HepG2 (cell line): ENCODE measurements around the gene TNFRSF25. TPM values are rescaled to one million over a fixed set of nuclear protein-coding genes. Genes with fewer than 3 reads are reported as not detected.

ENCODE experiments used
- ATAC-seq: fragments of 200-7000 bp; cut with Tn5 transposase; 3 replicates; pipeline ENCODE4 v1.9.1; 2020; ENCODE audit warnings: mild to moderate bottlenecking, moderate library complexity
- BruUV-seq: library from RNA; stranded (reverse); fragments of 400-500 nt; replicated peaks from 2 replicates; lab custom pipeline; 2021; lab: Mats Ljungman, UMichigan
- CTCF ChIA-PET: fragments of 300-600 bp; formaldehyde crosslinking; extraction: SDS; loops from one replicate; lab custom pipeline; 2021; ENCODE audit warnings: low total read pairs, inconsistent platforms, low intra/inter-chr PET ratio; lab: Yijun Ruan, JAX
- POLR2A ChIA-PET: fragments of 350-600 bp; sonication (Branson Sonifier 250); formaldehyde crosslinking; loops from one replicate; lab custom pipeline; 2020; ENCODE audit warnings: antibody characterized with exemption, inconsistent platforms; lab: Yijun Ruan, JAX
- DNase-seq: peaks from one replicate; pipeline ENCODE4 v3.0.0-alpha.2; 2015; ENCODE audit warnings: low spot score
- FAIRE-seq: peaks from 3 replicates; lab custom pipeline; 2011; peaks lifted over from hg19 to GRCh38; lab: Jason Lieb, UNC
- H2AFZ ChIP-seq: one replicate; pipeline ENCODE4 v1.6.1; 2011; ENCODE audit warnings: low read length, inconsistent platforms
- H3K27ac ChIP-seq: fragments of 300-600 bp; 3 replicates; pipeline ENCODE4 v1.8.0; 2011; ENCODE audit warnings: mixed run types, mild to moderate bottlenecking, mixed read lengths, low read length, inconsistent platforms; ENCODE audit not compliant: insufficient read depth; ENCODE audit errors: extremely low read length
- H3K27me3 ChIP-seq, 2 experiments: fragments of 200-600 bp in 1 of 2; 2 replicates in 1 of 2; 3 replicates in 1 of 2; pipeline versions ENCODE4 v1.6.0 to v1.8.0; 2011; ENCODE audit warnings: low read length in 2 of 2, mild to moderate bottlenecking in 2 of 2, moderate library complexity in 2 of 2, inconsistent platforms in 1 of 2; ENCODE audit not compliant: insufficient read depth in 2 of 2, control insufficient read depth in 1 of 2
- H3K36me3 ChIP-seq, 2 experiments: fragments of 200-600 bp in 1 of 2; replicated peaks in 1 of 2; 2 replicates in 1 of 2; 3 replicates in 1 of 2; pipeline versions ENCODE4 v1.5.1 to v1.8.0; 2011; ENCODE audit warnings: low read length in 2 of 2, inconsistent platforms in 1 of 2; ENCODE audit not compliant: insufficient read depth in 2 of 2, control insufficient read depth in 1 of 2
- H3K4me1 ChIP-seq: 2 replicates; pipeline ENCODE4 v1.5.1; 2012; ENCODE audit warnings: low read length, inconsistent platforms; ENCODE audit not compliant: insufficient read depth
- H3K4me2 ChIP-seq: 2 replicates; pipeline ENCODE4 v1.6.0; 2011; ENCODE audit warnings: low read depth, low read length, inconsistent platforms
- H3K4me3 ChIP-seq, 3 experiments: fragments of 200-600 bp in 1 of 3; sonication (generic), shearing (Covaris generic) in 1 of 3; replicated peaks in 1 of 3; 2 replicates each; pipeline ENCODE4 v1.5.1; 2011 to 2016; ENCODE audit warnings: low read length in 3 of 3, inconsistent platforms in 2 of 3, low read depth in 2 of 3, mild to moderate bottlenecking in 2 of 3, control low read depth in 1 of 3, mixed read lengths in 1 of 3; ENCODE audit not compliant: insufficient read depth in 1 of 3
- H3K79me2 ChIP-seq: one replicate; pipeline ENCODE4 v1.6.1; 2011; ENCODE audit warnings: low read length, inconsistent platforms; ENCODE audit not compliant: insufficient read depth
- H3K9ac ChIP-seq: 2 replicates; pipeline ENCODE4 v1.6.0; 2011; ENCODE audit warnings: mild to moderate bottlenecking, low read depth, low read length, inconsistent platforms; ENCODE audit not compliant: insufficient read depth
- H3K9me3 ChIP-seq: 2 replicates; pipeline ENCODE4 v1.5.1; 2012; ENCODE audit warnings: mild to moderate bottlenecking, low read length
- H4K20me1 ChIP-seq: 2 replicates; pipeline ENCODE4 v1.6.0; 2011; ENCODE audit warnings: inconsistent platforms, mild to moderate bottlenecking, low read length, moderate library complexity; ENCODE audit not compliant: insufficient read depth
- BORCS8-MEF2B ChIP-seq: sonication (generic); formaldehyde crosslinking; IDR thresholded peaks from 2 replicates; pipeline ENCODE4 v1.8.0; 2022; ENCODE audit warnings: mild to moderate bottlenecking, missing genetic modification reagents
- KDM2A ChIP-seq: sonication (generic); formaldehyde crosslinking; IDR thresholded peaks from 2 replicates; pipeline ENCODE4 v1.4.0; 2020; ENCODE audit warnings: low read depth, missing genetic modification reagents, borderline replicate concordance
- MATR3 ChIP-seq: sonication (generic); formaldehyde crosslinking; IDR thresholded peaks from 2 replicates; pipeline ENCODE4 v1.4.0; 2020; ENCODE audit warnings: missing genetic modification reagents
- SRY ChIP-seq: sonication (generic); formaldehyde crosslinking; IDR thresholded peaks from 2 replicates; pipeline ENCODE4 v1.8.0; 2022; ENCODE audit warnings: mild to moderate bottlenecking, missing genetic modification reagents
- TCF7L2 ChIP-seq: IDR thresholded peaks from 2 replicates; pipeline ENCODE4 v1.6.1; 2011; ENCODE audit warnings: mild to moderate bottlenecking, low read depth, low read length, moderate library complexity
- ZBTB7B ChIP-seq: sonication (generic); formaldehyde crosslinking; IDR thresholded peaks from 2 replicates; pipeline ENCODE4 v1.4.0; 2020; ENCODE audit warnings: missing genetic modification reagents
- ZFY ChIP-seq: sonication (generic); formaldehyde crosslinking; IDR thresholded peaks from 2 replicates; pipeline ENCODE4 v1.4.0; 2020; ENCODE audit warnings: missing genetic modification reagents
- ZNF234 ChIP-seq: sonication (generic); formaldehyde crosslinking; conservative IDR thresholded peaks from 2 replicates; pipeline ENCODE4 v1.5.1; 2020; ENCODE audit warnings: mild to moderate bottlenecking, missing genetic modification reagents
- ZNF441 ChIP-seq: sonication (generic); formaldehyde crosslinking; IDR thresholded peaks from 2 replicates; pipeline ENCODE4 v1.7.0; 2021; ENCODE audit warnings: missing genetic modification reagents, borderline replicate concordance
- ZNF557 ChIP-seq: sonication (generic); formaldehyde crosslinking; IDR thresholded peaks from 2 replicates; pipeline ENCODE4 v1.4.0; 2020; ENCODE audit warnings: missing genetic modification reagents
- ZNF616 ChIP-seq: sonication (generic); formaldehyde crosslinking; IDR thresholded peaks from 2 replicates; pipeline ENCODE4 v1.5.0; 2020; ENCODE audit warnings: low read depth, mild to moderate bottlenecking, missing genetic modification reagents
- ZNF775 ChIP-seq: sonication (generic); formaldehyde crosslinking; IDR thresholded peaks from 2 replicates; pipeline ENCODE4 v1.4.0; 2020; ENCODE audit warnings: missing genetic modification reagents, mild to moderate bottlenecking, moderate library complexity, borderline replicate concordance
- WGBS: methylation state at CpG from one replicate; pipeline ENCODE4 v1.1.6; 2017; ENCODE audit warnings: low lambda C conversion rate; 5-methylcytosine and 5-hydroxymethylcytosine counted together
- in situ Hi-C: cut with HindIII; loops from 2 replicates; pipeline ENCODE4 v1.10.0; 2017; ENCODE audit warnings: low pct_unique_long_range_greater_than_20kb; ENCODE audit not compliant: extremely low pct_ligation_motif_present
- intact Hi-C: fragments of 100-400 bp; cut with micrococcal nuclease; formaldehyde crosslinking; loops from one replicate; pipeline ENCODE4 v1.10.0; 2022; ENCODE audit not compliant: unreplicated experiment
- polyA plus RNA-seq, 8 experiments: library from polyadenylated mRNA; depleted of rRNA in 3 of 8; stranded (reverse) in 7 of 8; unstranded in 1 of 8; fragments of >200 nt; fragmentation: Illumina TruSeq in 4 of 8; extraction: Trizol in 4 of 8; gene quantifications; 2 replicates each; pipeline versions ENCODE4 v1.2.1 to v1.2.3, GENCODE V29; 2011 to 2016; ENCODE audit warnings: low read depth in 4 of 8, missing spikeins in 1 of 8, mixed read lengths in 1 of 8; ENCODE audit not compliant: insufficient read depth in 1 of 8
- total RNA-seq, 5 experiments: library from RNA; depleted of rRNA; stranded (reverse); fragments of >200 nt; fragmentation: Illumina TruSeq; extraction: Trizol; gene quantifications; 2 replicates each; pipeline ENCODE4 v1.2.3, GENCODE V29; 2016; ENCODE audit warnings: low read depth in 1 of 5
- TF ChIP-seq, protein P1 (sequence below): sonication (generic); formaldehyde crosslinking; IDR thresholded peaks from 2 replicates; pipeline ENCODE4 v1.4.0; 2020; ENCODE audit warnings: low read depth, missing genetic modification reagents
- TF ChIP-seq, protein P2 (sequence below): sonication (generic); formaldehyde crosslinking; IDR thresholded peaks from 2 replicates; pipeline ENCODE4 v1.4.0; 2020; ENCODE audit warnings: missing genetic modification reagents, low read depth, mild to moderate bottlenecking, borderline replicate concordance
- TF ChIP-seq, protein P3 (sequence below): sonication (generic); formaldehyde crosslinking; IDR thresholded peaks from 2 replicates; pipeline ENCODE4 v1.9.0; 2022; ENCODE audit warnings: missing genetic modification reagents, mild to moderate bottlenecking, borderline replicate concordance
- TF ChIP-seq, protein P4 (sequence below): sonication (generic); formaldehyde crosslinking; IDR thresholded peaks from 2 replicates; pipeline ENCODE4 v1.4.0; 2020; ENCODE audit warnings: mild to moderate bottlenecking, missing genetic modification reagents

Gene TNFRSF25
- total and polyA plus RNA-seq, 2 of the 13 experiments (the other 11 are each of a cell fraction or from before 2014, with no cell fraction given), result 1.4 to 1.5 TPM

DNA sequence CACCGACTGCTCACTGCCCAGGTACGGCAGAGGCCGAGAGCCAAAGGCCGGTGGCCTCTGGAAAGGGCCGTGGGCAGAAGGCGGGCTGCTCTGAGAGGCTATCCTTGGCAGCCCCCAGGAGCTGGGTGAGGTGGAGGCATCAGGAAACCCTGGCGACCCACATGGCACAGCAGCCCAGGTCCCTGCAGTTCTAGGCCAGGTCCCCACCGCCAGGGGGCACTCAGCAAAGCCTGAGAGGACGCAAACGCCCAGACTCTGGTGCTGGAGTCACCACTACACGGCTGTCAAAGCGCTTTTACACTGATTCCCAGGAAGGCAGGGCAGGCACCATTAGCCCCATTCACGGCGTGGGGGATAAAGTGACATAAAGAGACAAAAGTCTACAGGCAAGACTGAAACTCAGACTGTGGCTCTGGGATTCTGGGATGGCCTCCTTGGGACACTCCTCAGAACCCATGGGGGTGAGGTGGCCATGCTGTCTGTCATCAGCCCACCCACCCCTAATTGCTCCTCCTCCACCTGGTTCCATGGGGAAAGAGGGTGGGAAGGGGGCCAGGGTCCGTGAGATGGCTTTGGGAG lies 20.5 kb upstream of the TNFRSF25 start:
- Histone ChIP-seq H2AFZ (no peak overlapping the region), H3K27me3 (peaks cover 0 to 3% of the 10 kb centered on the region in 2 experiments; a peak in 1 of 5 replicates), H4K20me1 (no peaks in the 10 kb centered on the region), H3K4me1 (peaks cover 45% of the 10 kb centered on the region), H3K27ac (no peak overlapping the region), H3K4me3 (peak overlapping the region in 1 of 3 experiments; percentile 50; a peak in 1 of 6 replicates), H3K36me3 (no peaks in the 10 kb centered on the region), H3K4me2 (peak overlapping the region; percentile 47), H3K9me3 (no peaks in the 10 kb centered on the region), H3K9ac (no peak overlapping the region), H3K79me2 (no peaks in the 10 kb centered on the region)
- no TSS peak for BruUV-seq
- in situ Hi-C loops (loop anchor here (25.0 kb wide), 1 partner anchor 726 kb away; no protein-coding TSS in a partner anchor), intact Hi-C loops (loop anchor here (1.0 to 5.0 kb wide), 2 partner anchors 37 to 161 kb away; no protein-coding TSS in a partner anchor)
- FAIRE-seq, result peak; percentile 62
- peak; percentile 76 for ATAC-seq
- 13% methylated on average over 9 of the region's 15 CpGs for WGBS
- CTCF ChIA-PET, result interaction anchor here (0.7 to 2.0 kb wide), 3 partner anchors 9 to 160 kb away, joined by 3 to 24 read pairs (median 3); no protein-coding TSS in a partner anchor
- DNase-seq, result peak; percentile 76
- POLR2A ChIA-PET, result interaction anchor here (0.9 kb wide), 1 partner anchor 280 kb away, joined by 3 read pairs; the partner anchor contains the start of gene RNF207
- TF ChIP-seq ZFY (CRISPR knock-in tag) (peak; percentile 31; the same call in 1 of the 2 replicates), ZBTB7B (CRISPR knock-in tag) (0 out of 2 replicates have a peak, but pooled peaks have one; percentile 28), KDM2A (CRISPR knock-in tag) (peak; percentile 66; the same call in 1 of the 2 replicates), SRY (CRISPR knock-in tag) (no peak), BORCS8-MEF2B (CRISPR knock-in tag) (0 out of 2 replicates have a peak, but pooled peaks have one; percentile 37), ZNF775 (CRISPR knock-in tag) (no peak), ZNF441 (CRISPR knock-in tag) (no peak), ZNF234 (CRISPR knock-in tag) (no peak), ZNF557 (CRISPR knock-in tag) (no peak), MATR3 (CRISPR knock-in tag) (no peak), TCF7L2 (no peak), ZNF616 (CRISPR knock-in tag) (no peak)
- TF ChIP-seq, protein P1, sequence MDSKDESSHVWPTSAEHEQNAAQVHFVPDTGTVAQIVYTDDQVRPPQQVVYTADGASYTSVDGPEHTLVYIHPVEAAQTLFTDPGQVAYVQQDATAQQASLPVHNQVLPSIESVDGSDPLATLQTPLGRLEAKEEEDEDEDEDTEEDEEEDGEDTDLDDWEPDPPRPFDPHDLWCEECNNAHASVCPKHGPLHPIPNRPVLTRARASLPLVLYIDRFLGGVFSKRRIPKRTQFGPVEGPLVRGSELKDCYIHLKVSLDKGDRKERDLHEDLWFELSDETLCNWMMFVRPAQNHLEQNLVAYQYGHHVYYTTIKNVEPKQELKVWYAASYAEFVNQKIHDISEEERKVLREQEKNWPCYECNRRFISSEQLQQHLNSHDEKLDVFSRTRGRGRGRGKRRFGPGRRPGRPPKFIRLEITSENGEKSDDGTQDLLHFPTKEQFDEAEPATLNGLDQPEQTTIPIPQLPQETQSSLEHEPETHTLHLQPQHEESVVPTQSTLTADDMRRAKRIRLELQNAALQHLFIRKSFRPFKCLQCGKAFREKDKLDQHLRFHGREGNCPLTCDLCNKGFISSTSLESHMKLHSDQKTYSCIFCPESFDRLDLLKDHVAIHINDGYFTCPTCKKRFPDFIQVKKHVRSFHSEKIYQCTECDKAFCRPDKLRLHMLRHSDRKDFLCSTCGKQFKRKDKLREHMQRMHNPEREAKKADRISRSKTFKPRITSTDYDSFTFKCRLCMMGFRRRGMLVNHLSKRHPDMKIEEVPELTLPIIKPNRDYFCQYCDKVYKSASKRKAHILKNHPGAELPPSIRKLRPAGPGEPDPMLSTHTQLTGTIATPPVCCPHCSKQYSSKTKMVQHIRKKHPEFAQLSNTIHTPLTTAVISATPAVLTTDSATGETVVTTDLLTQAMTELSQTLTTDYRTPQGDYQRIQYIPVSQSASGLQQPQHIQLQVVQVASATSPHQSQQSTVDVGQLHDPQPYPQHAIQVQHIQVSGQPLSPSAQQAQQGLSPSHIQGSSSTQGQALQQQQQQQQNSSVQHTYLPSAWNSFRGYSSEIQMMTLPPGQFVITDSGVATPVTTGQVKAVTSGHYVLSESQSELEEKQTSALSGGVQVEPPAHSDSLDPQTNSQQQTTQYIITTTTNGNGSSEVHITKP (CRISPR knock-in tag), result no peak
- TF ChIP-seq, protein P2, sequence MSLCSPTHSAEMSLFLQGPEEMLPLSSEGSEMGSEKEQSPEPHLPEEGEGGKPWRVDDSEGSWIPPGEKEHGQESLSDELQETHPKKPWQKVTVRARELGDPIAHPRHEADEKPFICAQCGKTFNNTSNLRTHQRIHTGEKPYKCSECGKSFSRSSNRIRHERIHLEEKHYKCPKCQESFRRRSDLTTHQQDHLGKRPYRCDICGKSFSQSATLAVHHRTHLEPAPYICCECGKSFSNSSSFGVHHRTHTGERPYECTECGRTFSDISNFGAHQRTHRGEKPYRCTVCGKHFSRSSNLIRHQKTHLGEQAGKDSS, result peak; percentile 79; the same call in 1 of the 2 replicates
- TF ChIP-seq, protein P3, sequence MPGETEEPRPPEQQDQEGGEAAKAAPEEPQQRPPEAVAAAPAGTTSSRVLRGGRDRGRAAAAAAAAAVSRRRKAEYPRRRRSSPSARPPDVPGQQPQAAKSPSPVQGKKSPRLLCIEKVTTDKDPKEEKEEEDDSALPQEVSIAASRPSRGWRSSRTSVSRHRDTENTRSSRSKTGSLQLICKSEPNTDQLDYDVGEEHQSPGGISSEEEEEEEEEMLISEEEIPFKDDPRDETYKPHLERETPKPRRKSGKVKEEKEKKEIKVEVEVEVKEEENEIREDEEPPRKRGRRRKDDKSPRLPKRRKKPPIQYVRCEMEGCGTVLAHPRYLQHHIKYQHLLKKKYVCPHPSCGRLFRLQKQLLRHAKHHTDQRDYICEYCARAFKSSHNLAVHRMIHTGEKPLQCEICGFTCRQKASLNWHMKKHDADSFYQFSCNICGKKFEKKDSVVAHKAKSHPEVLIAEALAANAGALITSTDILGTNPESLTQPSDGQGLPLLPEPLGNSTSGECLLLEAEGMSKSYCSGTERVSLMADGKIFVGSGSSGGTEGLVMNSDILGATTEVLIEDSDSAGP (CRISPR knock-in tag), result peak; percentile 71; the same call in 1 of the 2 replicates
- TF ChIP-seq, protein P4, sequence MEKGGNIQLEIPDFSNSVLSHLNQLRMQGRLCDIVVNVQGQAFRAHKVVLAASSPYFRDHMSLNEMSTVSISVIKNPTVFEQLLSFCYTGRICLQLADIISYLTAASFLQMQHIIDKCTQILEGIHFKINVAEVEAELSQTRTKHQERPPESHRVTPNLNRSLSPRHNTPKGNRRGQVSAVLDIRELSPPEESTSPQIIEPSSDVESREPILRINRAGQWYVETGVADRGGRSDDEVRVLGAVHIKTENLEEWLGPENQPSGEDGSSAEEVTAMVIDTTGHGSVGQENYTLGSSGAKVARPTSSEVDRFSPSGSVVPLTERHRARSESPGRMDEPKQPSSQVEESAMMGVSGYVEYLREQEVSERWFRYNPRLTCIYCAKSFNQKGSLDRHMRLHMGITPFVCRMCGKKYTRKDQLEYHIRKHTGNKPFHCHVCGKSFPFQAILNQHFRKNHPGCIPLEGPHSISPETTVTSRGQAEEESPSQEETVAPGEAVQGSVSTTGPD (CRISPR knock-in tag), result no peak
